H9 (cell line): ENCODE results near the gene RASGRF2. TPM values are rescaled to one million over a fixed set of nuclear protein-coding genes. Genes with fewer than 3 reads are reported as not detected.

ENCODE experiments used
- DNase-seq: peaks from one replicate; pipeline ENCODE4 v3.0.0-alpha.2; 2017
- H2AFZ ChIP-seq: one replicate; pipeline ENCODE4 v1.6.1; 2013; ENCODE audit warnings: mild to moderate bottlenecking, low read length, control low read depth, moderate library complexity
- H2AK5ac ChIP-seq: 2 replicates; pipeline ENCODE4 v1.6.1; 2013; ENCODE audit warnings: low read length, control low read depth, mixed read lengths; ENCODE audit not compliant: insufficient read length
- H2BK120ac ChIP-seq: one replicate; pipeline ENCODE4 v1.6.1; 2013; ENCODE audit warnings: low read depth, mild to moderate bottlenecking, low read length, control low read depth, inconsistent platforms; ENCODE audit not compliant: poor library complexity, severe bottlenecking
- H2BK12ac ChIP-seq: 2 replicates; pipeline ENCODE4 v1.6.1; 2013; ENCODE audit warnings: low read length, control low read depth, mixed read lengths, low read depth; ENCODE audit not compliant: insufficient read length
- H2BK15ac ChIP-seq: 2 replicates; pipeline ENCODE4 v1.6.1; 2013; ENCODE audit warnings: low read depth, low read length, control low read depth
- H2BK20ac ChIP-seq: one replicate; pipeline ENCODE4 v1.6.1; 2013; ENCODE audit warnings: low read depth, mild to moderate bottlenecking, low read length, control low read depth, inconsistent platforms; ENCODE audit not compliant: poor library complexity, severe bottlenecking
- H2BK5ac ChIP-seq: 2 replicates; pipeline ENCODE4 v1.6.1; 2013; ENCODE audit warnings: low read length, control low read depth, mixed read lengths; ENCODE audit not compliant: insufficient read length
- H3K14ac ChIP-seq: 2 replicates; pipeline ENCODE4 v1.6.1; 2013; ENCODE audit warnings: low read length, control low read depth; ENCODE audit not compliant: insufficient read depth
- H3K18ac ChIP-seq: 2 replicates; pipeline ENCODE4 v1.6.1; 2013; ENCODE audit warnings: low read depth, mild to moderate bottlenecking, mixed read lengths, low read length, control low read depth; ENCODE audit not compliant: insufficient read length
- H3K23ac ChIP-seq: 2 replicates; pipeline ENCODE4 v1.6.1; 2013; ENCODE audit warnings: low read length, control low read depth, mixed read lengths, low read depth; ENCODE audit not compliant: insufficient read length
- H3K23me2 ChIP-seq: 2 replicates; pipeline ENCODE4 v1.6.1; 2013; ENCODE audit warnings: low read depth, mild to moderate bottlenecking, mixed read lengths, low read length, control low read depth; ENCODE audit not compliant: insufficient read length, poor library complexity, severe bottlenecking
- H3K27ac ChIP-seq: 2 replicates; pipeline ENCODE4 v1.5.1; 2013; ENCODE audit warnings: low read length, control low read depth, mixed read lengths, low read depth; ENCODE audit not compliant: insufficient read length
- H3K27me3 ChIP-seq: 2 replicates; pipeline ENCODE4 v1.6.1; 2013; ENCODE audit warnings: low read length, control low read depth, inconsistent platforms; ENCODE audit not compliant: insufficient read depth
- H3K4ac ChIP-seq: 2 replicates; pipeline ENCODE4 v1.6.1; 2013; ENCODE audit warnings: low read depth, mild to moderate bottlenecking, control low read depth, inconsistent platforms, low read length, moderate library complexity
- H3K4me1 ChIP-seq: 2 replicates; pipeline ENCODE4 v1.6.1; 2013; ENCODE audit warnings: low read length, control low read depth, inconsistent platforms; ENCODE audit not compliant: insufficient read depth
- H3K4me2 ChIP-seq: 2 replicates; pipeline ENCODE4 v1.6.1; 2013; ENCODE audit warnings: low read length, control low read depth, mixed read lengths; ENCODE audit not compliant: insufficient read length, insufficient read depth
- H3K56ac ChIP-seq: 2 replicates; pipeline ENCODE4 v1.6.1; 2013; ENCODE audit warnings: low read depth, mild to moderate bottlenecking, mixed read lengths, low read length, control low read depth; ENCODE audit not compliant: insufficient read length
- H3K79me1 ChIP-seq: 2 replicates; pipeline ENCODE4 v1.6.1; 2013; ENCODE audit warnings: low read depth, mild to moderate bottlenecking, moderate library complexity, low read length, control low read depth, inconsistent platforms; ENCODE audit not compliant: insufficient read depth, poor library complexity, severe bottlenecking
- H3K79me2 ChIP-seq: 2 replicates; pipeline ENCODE4 v1.6.1; 2013; ENCODE audit warnings: low read length, control low read depth, inconsistent platforms; ENCODE audit not compliant: insufficient read depth
- H3K9ac ChIP-seq: 2 replicates; pipeline ENCODE4 v1.6.1; 2013; ENCODE audit warnings: low read length, control low read depth, mixed read lengths; ENCODE audit not compliant: insufficient read length; ENCODE audit errors: extremely low read depth
- H3K9me3 ChIP-seq: one replicate; pipeline ENCODE4 v1.6.1; 2013; ENCODE audit warnings: low read depth, low read length, inconsistent platforms; ENCODE audit not compliant: control insufficient read depth
- H3T11ph ChIP-seq: one replicate; pipeline ENCODE4 v1.6.1; 2013; ENCODE audit warnings: mild to moderate bottlenecking, low read length, control low read depth, inconsistent platforms
- H4K20me1 ChIP-seq: one replicate; pipeline ENCODE4 v1.6.1; 2013; ENCODE audit not compliant: control insufficient read depth, insufficient read length, insufficient read depth
- H4K5ac ChIP-seq: 2 replicates; pipeline ENCODE4 v1.6.1; 2013; ENCODE audit warnings: low read depth, mild to moderate bottlenecking, mixed read lengths, low read length, control low read depth; ENCODE audit not compliant: insufficient read length
- H4K8ac ChIP-seq: replicated peaks from 2 replicates; pipeline ENCODE4 v1.6.1; 2013; ENCODE audit warnings: low read length, control low read depth, mixed read lengths, low read depth; ENCODE audit not compliant: insufficient read length
- H4K91ac ChIP-seq: 2 replicates; pipeline ENCODE4 v1.6.1; 2013; ENCODE audit warnings: low read depth, mild to moderate bottlenecking, moderate library complexity, mixed read lengths, low read length, control low read depth; ENCODE audit not compliant: insufficient read length
- H3K27ac Mint-ChIP-seq, 3 experiments: 2 replicates in 2 of 3; 3 replicates in 1 of 3; pipeline ENCODE4 v1.8.0; 2020 to 2021; ENCODE audit warnings: mixed read lengths in 3 of 3, mild to moderate bottlenecking in 1 of 3, moderate library complexity in 1 of 3
- H3K27me3 Mint-ChIP-seq: 2 replicates; pipeline ENCODE4 v1.8.0; 2021; ENCODE audit warnings: low read depth, mild to moderate bottlenecking, moderate library complexity, mixed read lengths
- H3K36me3 Mint-ChIP-seq, 3 experiments: 2 replicates in 2 of 3; 3 replicates in 1 of 3; pipeline ENCODE4 v1.8.0; 2020 to 2021; ENCODE audit warnings: low read depth in 3 of 3, mixed read lengths in 3 of 3; ENCODE audit not compliant: insufficient read depth in 1 of 3
- H3K4me1 Mint-ChIP-seq, 2 experiments: 2 replicates each; pipeline ENCODE4 v1.8.0; 2020; ENCODE audit warnings: mixed read lengths in 2 of 2
- H3K4me3 Mint-ChIP-seq, 2 experiments: 2 replicates in 1 of 2; 3 replicates in 1 of 2; pipeline ENCODE4 v1.8.0; 2020 to 2021; ENCODE audit warnings: mild to moderate bottlenecking in 2 of 2, mixed read lengths in 2 of 2, moderate library complexity in 1 of 2
- H3K9me3 Mint-ChIP-seq, 2 experiments: 2 replicates in 1 of 2; 3 replicates in 1 of 2; pipeline ENCODE4 v1.8.0; 2020; ENCODE audit warnings: mild to moderate bottlenecking in 2 of 2, mixed read lengths in 2 of 2, moderate library complexity in 1 of 2
- CTCF ChIP-seq: fragments of 200-600 bp; sonication (generic); conservative IDR thresholded peaks from 3 replicates; pipeline ENCODE4 v1.8.0; 2021; ENCODE audit warnings: antibody characterized with exemption, mild to moderate bottlenecking
- WGBS: extraction: QIAGEN DNeasy Blood & Tissue Kit; methylation state at CpG from one replicate; pipeline ENCODE4 v1.1.7; 2013; ENCODE audit warnings: missing lambda C conversion rate, low lambda C conversion rate, mixed read lengths; ENCODE audit not compliant: insufficient read length; ENCODE audit errors: extremely low coverage; 5-methylcytosine and 5-hydroxymethylcytosine counted together
- total RNA-seq: library from RNA; stranded (reverse); gene quantifications from 2 replicates; pipeline ENCODE4 v1.2.1, GENCODE V29; 2021

RASGRF2 gene
- total RNA-seq, 1 experiment from 2014 or later: 13.5 TPM

- Histone ChIP-seq H3K4me2 (no peak overlapping the region), H3K27ac (no peak overlapping the region), H3K9me3 (no peaks in the 10 kb centered on the region), H3T11ph (no peak overlapping the region), H4K5ac (no peak overlapping the region), H3K4me1 (no peaks in the 10 kb centered on the region), H4K91ac (no peak overlapping the region), H3K14ac (no peak overlapping the region), H3K23me2 (no peaks in the 10 kb centered on the region), H3K9ac (no peak overlapping the region), H3K79me1 (no peaks in the 10 kb centered on the region), H3K18ac (no peak overlapping the region), H3K23ac (no peak overlapping the region), H3K4ac (no peak overlapping the region), H4K8ac (no peak overlapping the region), H2BK20ac (no peak overlapping the region), H2BK120ac (no peak overlapping the region), H2BK12ac (no peak overlapping the region), H3K56ac (no peak overlapping the region), H2BK5ac (no peak overlapping the region), H2AK5ac (no peak overlapping the region), H3K79me2 (no peaks in the 10 kb centered on the region), H4K20me1 (no peaks in the 10 kb centered on the region), H3K27me3 (no peaks in the 10 kb centered on the region), H2AFZ (no peak overlapping the region), H2BK15ac (no peak overlapping the region)
- H3K36me3 Mint-ChIP-seq: peaks cover 0 to 4% (median 0%) of the 10 kb centered on the region in 3 experiments; a peak in 1 of 7 replicates
- H3K9me3 Mint-ChIP-seq: no peaks in the 10 kb centered on the region
- DNase-seq: peak; percentile 48
- H3K4me3 Mint-ChIP-seq: no peak overlapping the region
- H3K27ac Mint-ChIP-seq: no peak overlapping the region; a peak in 1 of 7 replicates
- TF ChIP-seq CTCF: peak; percentile 59
- no peaks in the 10 kb centered on the region for H3K27me3 Mint-ChIP-seq
- no CpG with 5 or more reads among the region's 5 CpGs for WGBS
- H3K4me1 Mint-ChIP-seq: no peaks in the 10 kb centered on the region
Measured at GRCh38 chr5:81207009-81207408, 246.8 kb downstream of the RASGRF2 start.
